ENCODE results near the gene PTMS.

Gene PTMS

GRCh38 chr12:6752167-6752920, 13.8 kb upstream of the PTMS start:
- DNase-seq (ENCODE audit: low read depth, low spot score): no peak

GRCh38 chr12:6752921-6753771, 13.0 kb upstream of the PTMS start, which contains the start of gene MLF2:
Gene MLF2, minus strand, starts transcription at chr12:6753141. Its CDS starts 807 bp downstream, at chr12:6752334.
- peak; percentile 97 for DNase-seq (ENCODE audit: low read depth, low spot score)

- DNase-seq (ENCODE audit: low read depth, low spot score): no peak
Observed at GRCh38 chr12:6753772-6754356, 12.3 kb upstream of the PTMS start.

- DNase-seq (ENCODE audit: low read depth, low spot score): no peak
Observed at GRCh38 chr12:6754411-6754810, 11.8 kb upstream of the PTMS start.

- no peak for DNase-seq (ENCODE audit: low read depth, low spot score)
Observed at GRCh38 chr12:6757028-6757690, 9.0 kb upstream of the PTMS start.

GRCh38 chr12:6758506-6759095, 7.6 kb upstream of the PTMS start:
- no peak for DNase-seq (ENCODE audit: low read depth, low spot score)

- no peak for DNase-seq (ENCODE audit: low read depth, low spot score)
Observed at GRCh38 chr12:6759741-6760140, 6.4 kb upstream of the PTMS start.

GRCh38 chr12:6763380-6763779, 2.8 kb upstream of the PTMS start:
- DNase-seq (ENCODE audit: low read depth, low spot score): no peak

- peak; percentile 95 for DNase-seq (ENCODE audit: low read depth, low spot score)
Observed at GRCh38 chr12:6764011-6764828, 1.9 kb upstream of the PTMS start.

GRCh38 chr12:6765048-6765633, 1.0 kb upstream of the PTMS start:
- no peak for DNase-seq (ENCODE audit: low read depth, low spot score)

- no peak for DNase-seq (ENCODE audit: low read depth, low spot score)
Observed at GRCh38 chr12:6766651-6767349, 637 bp downstream of the PTMS start.

GRCh38 chr12:6767353-6768319, 1.5 kb downstream of the PTMS start:
- DNase-seq (ENCODE audit: low read depth, low spot score): no peak

GRCh38 chr12:6768437-6768914, 2.3 kb downstream of the PTMS start:
- DNase-seq (ENCODE audit: low read depth, low spot score): no peak

- no peak for DNase-seq (ENCODE audit: low read depth, low spot score)
Observed at GRCh38 chr12:6768990-6769389, 2.8 kb downstream of the PTMS start.

- no peak for DNase-seq (ENCODE audit: low read depth, low spot score)
Observed at GRCh38 chr12:6769666-6770065, 3.5 kb downstream of the PTMS start.

GRCh38 chr12:6770094-6770493, 3.9 kb downstream of the PTMS start:
- DNase-seq (ENCODE audit: low read depth, low spot score): no peak

- no peak for DNase-seq (ENCODE audit: low read depth, low spot score)
Observed at GRCh38 chr12:6770600-6770999, 4.4 kb downstream of the PTMS start.

- DNase-seq (ENCODE audit: low read depth, low spot score): no peak
Observed at GRCh38 chr12:6771091-6771495, 4.9 kb downstream of the PTMS start.

Measured in brain pericyte (primary cell).